IMR-90 (cell line): ENCODE data around the gene AAR2.

Experiments
- BHLHE40 ChIP-seq: fragments of 150-350 bp; IDR thresholded peaks from 2 replicates; pipeline ENCODE4 v1.6.1; 2016; ENCODE audit warnings: mild to moderate bottlenecking, low read depth, low read length
- CHD1 ChIP-seq: IDR thresholded peaks from 2 replicates; pipeline ENCODE4 v1.6.1; 2012; ENCODE audit warnings: low read depth, low read length, improper control_type of control experiment
- CTCF ChIP-seq: conservative IDR thresholded peaks from 2 replicates; pipeline ENCODE4 v1.5.1; 2012; ENCODE audit warnings: mild to moderate bottlenecking, low read depth, low read length, improper control_type of control experiment
- POLR2A ChIP-seq: IDR thresholded peaks from 2 replicates; pipeline ENCODE4 v1.6.1; 2012; ENCODE audit warnings: mild to moderate bottlenecking, low read depth, low read length
- RAD21 ChIP-seq: IDR thresholded peaks from 2 replicates; pipeline ENCODE4 v1.6.1; 2012; ENCODE audit warnings: low read length, improper control_type of control experiment
- RCOR1 ChIP-seq: IDR thresholded peaks from 2 replicates; pipeline ENCODE4 v1.6.1; 2012; ENCODE audit warnings: mild to moderate bottlenecking, low read length, improper control_type of control experiment; ENCODE audit not compliant: insufficient replicate concordance
- RFX5 ChIP-seq: IDR thresholded peaks from 2 replicates; pipeline ENCODE4 v1.8.0; 2012; ENCODE audit warnings: low read depth, mild to moderate bottlenecking, low read length, moderate library complexity

- no peak for TF ChIP-seq CTCF
- TF ChIP-seq RAD21, result no peak
- no peak for TF ChIP-seq POLR2A
- TF ChIP-seq CHD1, result no peak
- TF ChIP-seq BHLHE40, result no peak
- TF ChIP-seq RCOR1, result no peak
- no peak for TF ChIP-seq RFX5
Observed at GRCh38 chr20:36196676-36197075, 39.6 kb upstream of the AAR2 start.
